Body of pancreas (tissue), 4 donors: ENCODE data around the gene UBXN10. TPM values are rescaled to one million over a fixed set of nuclear protein-coding genes. Genes with fewer than 3 reads are reported as not detected.

Experiments
- ATAC-seq: fragments of 150-250 bp; one replicate; pipeline ENCODE4 v1.9.1; 2016
- DNase-seq, 4 donors: peaks; one replicate each; pipeline ENCODE4 v3.0.0-alpha.2; 2019
- H3K27ac ChIP-seq, 4 donors: fragments of 200-600 bp; sonication (generic); 1 replicate in 3 of 4; 2 replicates in 1 of 4; pipeline versions ENCODE4 v1.5.1 to v1.6.1; 2016 to 2019; ENCODE audit warnings: mild to moderate bottlenecking in 1 of 4, mixed read lengths in 1 of 4, moderate library complexity in 1 of 4
- H3K27me3 ChIP-seq, 2 donors: fragments of 200-600 bp; sonication (generic); one replicate each; pipeline ENCODE4 v1.6.0; 2016; ENCODE audit warnings: mild to moderate bottlenecking in 1 of 2
- H3K36me3 ChIP-seq, 2 donors: fragments of 200-600 bp; sonication (generic); replicated peaks in 1 of 2; 2 replicates each; pipeline ENCODE4 v1.5.1; 2016; ENCODE audit warnings: low read depth in 2 of 2; ENCODE audit not compliant: insufficient read depth in 1 of 2
- H3K4me1 ChIP-seq: fragments of 200-600 bp; sonication (generic); one replicate; pipeline ENCODE4 v1.6.0; 2016
- H3K4me3 ChIP-seq, 2 donors: fragments of 200-600 bp; sonication (generic); 1 replicate in 1 of 2; 2 replicates in 1 of 2; pipeline ENCODE4 v1.5.1; 2016 to 2019
- H3K9me3 ChIP-seq, 3 donors: fragments of 200-600 bp; sonication (generic); 1 replicate in 2 of 3; 2 replicates in 1 of 3; pipeline ENCODE4 v1.5.1; 2016
- POLR2A ChIP-seq, 3 donors: fragments of 450-650 bp; IDR thresholded peaks; one replicate each; pipeline ENCODE4 v1.6.1; 2016; ENCODE audit warnings: antibody characterized with exemption in 3 of 3, mild to moderate bottlenecking in 2 of 3
- WGBS, 2 donors: methylation state at CpG; one replicate each; pipeline ENCODE4 v1.1.5; 2017; 5-methylcytosine and 5-hydroxymethylcytosine counted together
- intact Hi-C: fragments of 100-400 bp; cut with DNase I; formaldehyde crosslinking; loops from one replicate; pipeline ENCODE4 v1.15.1; 2023
- total RNA-seq, 2 donors: library from RNA; depleted of rRNA; stranded (reverse); fragments of >200 nt; gene quantifications; one replicate each; pipeline ENCODE4 v1.1.0, GENCODE V29; 2016
- TF ChIP-seq, protein P1 (sequence below), 7 experiments: fragments of 450-650 bp in 4 of 7; fragments of 200-600 bp in 3 of 7; sonication (generic) in 3 of 7; IDR thresholded peaks; one replicate each; pipeline ENCODE4 v1.5.1; 2016 to 2019; ENCODE audit warnings: antibody characterized with exemption in 7 of 7

The UBXN10 gene, protein sequence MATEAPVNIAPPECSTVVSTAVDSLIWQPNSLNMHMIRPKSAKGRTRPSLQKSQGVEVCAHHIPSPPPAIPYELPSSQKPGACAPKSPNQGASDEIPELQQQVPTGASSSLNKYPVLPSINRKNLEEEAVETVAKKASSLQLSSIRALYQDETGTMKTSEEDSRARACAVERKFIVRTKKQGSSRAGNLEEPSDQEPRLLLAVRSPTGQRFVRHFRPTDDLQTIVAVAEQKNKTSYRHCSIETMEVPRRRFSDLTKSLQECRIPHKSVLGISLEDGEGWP
- total RNA-seq: 1 to 10 TPM in 1 of 2 donors, under 1 TPM in 1; under 0.01 to 1.0 TPM

DNA sequence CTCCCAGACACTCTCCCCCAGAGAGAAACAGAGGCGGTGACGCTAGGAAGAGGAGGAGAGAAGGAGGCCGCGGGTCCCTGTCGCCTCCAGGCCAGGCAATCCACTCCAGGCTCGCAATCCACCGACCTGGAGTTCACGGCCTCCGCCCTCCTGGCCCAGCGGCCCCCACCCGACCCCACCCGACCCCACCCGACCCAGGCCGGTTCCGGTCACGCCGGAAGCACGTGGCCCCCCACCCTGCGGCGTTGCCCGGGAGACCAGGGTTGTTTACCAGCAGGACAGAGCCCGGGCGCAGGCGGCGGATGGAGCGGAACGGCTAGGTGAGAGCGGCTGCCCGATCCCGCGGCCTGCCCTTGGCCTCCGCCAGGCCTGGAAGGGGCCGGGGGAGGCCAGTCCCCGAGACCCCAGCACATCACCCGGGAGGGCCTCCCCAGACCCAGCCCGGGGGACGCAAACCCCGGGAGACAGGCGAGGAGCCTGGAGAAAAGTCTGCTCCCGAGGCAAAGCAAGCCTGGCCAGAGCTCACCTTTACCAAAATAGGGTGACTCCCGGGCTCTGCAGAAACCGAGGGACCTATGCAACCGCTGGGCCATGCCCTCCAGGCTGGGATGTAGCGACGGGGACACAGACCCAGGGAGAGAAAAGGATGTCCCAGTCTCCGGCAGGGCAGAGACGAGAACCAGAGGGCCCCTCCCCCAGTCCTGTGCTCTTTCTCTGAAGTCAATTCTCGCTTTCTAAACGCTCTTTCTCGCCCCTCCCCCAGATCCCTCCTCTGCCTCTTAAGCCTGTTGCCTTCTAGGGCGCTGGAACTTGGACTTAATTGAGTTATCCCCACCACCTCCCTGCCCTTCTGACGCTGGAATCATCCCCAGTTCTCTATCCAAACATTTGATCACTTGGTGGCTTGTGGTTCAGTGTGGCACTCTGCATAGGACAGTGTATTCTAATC, at the start of gene UBXN10, which contains the start of gene PLA2G2C:
TSS of gene UBXN10 (plus strand) at position 263 of the 949 bp plus-strand sequence. CDS start 4,466 bp downstream, outside the sequence.
TSS of gene PLA2G2C (minus strand) at position 685 of the 949 bp plus-strand sequence. CDS start 9,155 bp downstream, outside the sequence.
- DNase-seq (peak; percentile 32 to 60 (median 50)), ATAC-seq (peak; percentile 62)
- TF ChIP-seq, protein P1, sequence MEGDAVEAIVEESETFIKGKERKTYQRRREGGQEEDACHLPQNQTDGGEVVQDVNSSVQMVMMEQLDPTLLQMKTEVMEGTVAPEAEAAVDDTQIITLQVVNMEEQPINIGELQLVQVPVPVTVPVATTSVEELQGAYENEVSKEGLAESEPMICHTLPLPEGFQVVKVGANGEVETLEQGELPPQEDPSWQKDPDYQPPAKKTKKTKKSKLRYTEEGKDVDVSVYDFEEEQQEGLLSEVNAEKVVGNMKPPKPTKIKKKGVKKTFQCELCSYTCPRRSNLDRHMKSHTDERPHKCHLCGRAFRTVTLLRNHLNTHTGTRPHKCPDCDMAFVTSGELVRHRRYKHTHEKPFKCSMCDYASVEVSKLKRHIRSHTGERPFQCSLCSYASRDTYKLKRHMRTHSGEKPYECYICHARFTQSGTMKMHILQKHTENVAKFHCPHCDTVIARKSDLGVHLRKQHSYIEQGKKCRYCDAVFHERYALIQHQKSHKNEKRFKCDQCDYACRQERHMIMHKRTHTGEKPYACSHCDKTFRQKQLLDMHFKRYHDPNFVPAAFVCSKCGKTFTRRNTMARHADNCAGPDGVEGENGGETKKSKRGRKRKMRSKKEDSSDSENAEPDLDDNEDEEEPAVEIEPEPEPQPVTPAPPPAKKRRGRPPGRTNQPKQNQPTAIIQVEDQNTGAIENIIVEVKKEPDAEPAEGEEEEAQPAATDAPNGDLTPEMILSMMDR (IDR thresholded peaks at IDR 0.05): no peak
- TF ChIP-seq POLR2A (IDR thresholded peaks at IDR 0.05): no peak
- 2% methylated on average over 9 to 51 of the region's 52 CpGs for WGBS, 2 donors
- Histone ChIP-seq H3K36me3 (no peaks in the 10 kb centered on the region), H3K9me3 (no peaks in the 10 kb centered on the region), H3K27me3 (no peaks in the 10 kb centered on the region), H3K4me1 (peaks cover 11% of the 10 kb centered on the region), H3K27ac (no peak within 1 kb of the TSS), H3K4me3 (no peak within 1 kb of the TSS)
- intact Hi-C loops: no loop called here

DNA sequence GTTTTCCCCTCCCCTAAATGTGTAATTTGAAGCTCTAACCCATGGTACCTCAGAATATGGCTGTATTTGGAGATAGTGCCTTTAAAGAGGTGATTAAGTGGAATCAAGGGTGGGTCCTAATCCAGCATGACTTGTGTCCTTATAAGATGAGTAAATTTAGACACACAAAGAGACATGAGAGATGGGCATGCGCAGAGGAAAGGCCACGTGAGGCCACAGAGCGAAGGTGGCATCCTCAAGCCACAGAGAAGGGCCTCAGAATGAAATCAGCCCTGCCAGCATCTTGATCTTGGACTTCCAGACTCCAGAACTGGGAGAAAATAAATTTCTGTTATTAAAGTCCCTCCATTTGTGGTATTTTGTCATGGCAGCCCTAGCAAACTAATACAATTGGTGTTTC, 49.6 kb upstream of the UBXN10 start:
- 95 to 96% methylated on average over 3 of the region's 3 CpGs for WGBS, 2 donors
- Histone ChIP-seq H3K4me1 (no peaks in the 10 kb centered on the region), H3K36me3 (no peaks in the 10 kb centered on the region), H3K27ac (no peak overlapping the region), H3K27me3 (no peaks in the 10 kb centered on the region), H3K4me3 (no peak overlapping the region), H3K9me3 (no peaks in the 10 kb centered on the region)
- TF ChIP-seq, protein P1 (IDR thresholded peaks at IDR 0.05): no peak
- no peak for TF ChIP-seq POLR2A (IDR thresholded peaks at IDR 0.05)
- intact Hi-C loops: no loop called here
- ATAC-seq: no peak
- no peak for DNase-seq

DNA sequence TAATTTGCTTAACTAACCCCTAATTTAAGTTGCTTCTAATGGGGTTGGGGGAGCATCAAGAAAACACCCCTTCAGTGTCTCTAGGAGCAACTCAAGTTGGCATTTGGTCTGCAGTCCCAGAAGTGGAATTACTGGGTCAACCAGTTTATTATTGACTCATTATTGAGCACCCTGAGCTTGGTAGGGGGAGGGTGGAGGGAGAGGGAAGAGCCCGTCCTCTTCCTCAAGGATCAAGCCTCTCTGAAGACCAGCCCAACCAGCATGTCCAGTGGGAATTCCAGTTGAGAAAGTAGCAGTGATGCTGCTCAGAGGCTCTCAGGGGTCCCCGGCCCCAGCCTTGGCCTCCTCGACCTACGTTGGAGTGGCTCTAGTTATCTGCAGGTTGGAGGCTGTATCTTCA, 48.8 kb upstream of the UBXN10 start:
- 79 to 82% methylated on average over 4 of the region's 4 CpGs for WGBS, 2 donors
- TF ChIP-seq POLR2A (IDR thresholded peaks at IDR 0.05): no peak
- TF ChIP-seq, protein P1 (IDR thresholded peaks at IDR 0.05): no peak
- no peak overlapping the region for H3K4me3 ChIP-seq
- no peaks in the 10 kb centered on the region for H3K4me1 ChIP-seq
- DNase-seq (no peak), ATAC-seq (no peak)
- H3K27ac ChIP-seq: no peak overlapping the region
- H3K36me3 ChIP-seq: no peaks in the 10 kb centered on the region
- no peaks in the 10 kb centered on the region for H3K27me3 ChIP-seq
- intact Hi-C loops: no loop called here
- no peaks in the 10 kb centered on the region for H3K9me3 ChIP-seq

DNA sequence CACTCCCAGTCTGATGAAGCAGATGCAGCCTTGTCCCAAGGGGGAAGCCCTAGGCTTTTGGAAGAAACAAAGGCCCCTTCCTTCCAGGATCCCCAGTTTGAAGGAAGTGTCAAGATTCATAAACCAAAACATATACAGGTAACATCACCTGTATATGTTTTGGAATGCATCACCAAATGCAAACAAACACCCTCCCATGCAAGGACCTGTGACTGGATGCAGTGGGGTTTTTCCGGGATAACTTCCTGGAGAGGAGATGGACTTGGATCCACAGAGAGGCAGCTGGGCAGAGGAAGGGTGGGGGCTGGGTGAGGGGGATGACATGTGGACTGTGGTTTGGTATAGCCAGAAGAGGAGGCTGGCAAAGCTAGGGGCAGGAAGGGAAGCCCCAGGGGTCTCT, 48.3 kb upstream of the UBXN10 start:
- H3K27ac ChIP-seq: no peak overlapping the region
- H3K36me3 ChIP-seq: no peaks in the 10 kb centered on the region
- no peaks in the 10 kb centered on the region for H3K4me1 ChIP-seq
- no peak for TF ChIP-seq POLR2A (IDR thresholded peaks at IDR 0.05)
- TF ChIP-seq, protein P1 (IDR thresholded peaks at IDR 0.05): no peak
- WGBS, 2 donors: 82 to 92% methylated on average over 1 of the region's 1 CpG
- intact Hi-C loops: no loop called here
- H3K9me3 ChIP-seq: no peaks in the 10 kb centered on the region
- no peak overlapping the region for H3K4me3 ChIP-seq
- ATAC-seq (no peak), DNase-seq (no peak)
- no peaks in the 10 kb centered on the region for H3K27me3 ChIP-seq
